ENCODE measurements around the gene CGN.
A peak's percentile ranks its signal among the peaks of the same experiment; 100 is the strongest.

The CGN gene

GRCh38 chr1:151526735-151527525, 15.7 kb downstream of the CGN start:
- DNase-seq: peak; percentile 32

- no peak for DNase-seq
Observed at GRCh38 chr1:151529211-151529702, 18.1 kb downstream of the CGN start.

- DNase-seq: no peak
Observed at GRCh38 chr1:151529781-151530180, 18.6 kb downstream of the CGN start.

DNA sequence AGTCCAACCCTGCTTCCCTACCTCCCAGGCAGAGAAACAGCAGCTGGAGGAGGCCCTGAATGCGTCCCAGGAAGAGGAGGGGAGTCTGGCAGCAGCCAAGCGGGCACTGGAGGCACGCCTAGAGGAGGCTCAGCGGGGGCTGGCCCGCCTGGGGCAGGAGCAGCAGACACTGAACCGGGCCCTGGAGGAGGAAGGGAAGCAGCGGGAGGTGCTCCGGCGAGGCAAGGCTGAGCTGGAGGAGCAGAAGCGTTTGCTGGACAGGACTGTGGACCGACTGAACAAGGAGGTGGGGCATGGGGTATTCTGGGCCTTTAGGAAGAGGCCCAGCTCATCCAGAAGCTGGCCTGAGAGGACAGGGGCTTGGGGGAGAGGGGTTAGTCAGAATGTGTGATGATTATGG, 19.3 kb downstream of the CGN start:
- no peak for DNase-seq

DNA sequence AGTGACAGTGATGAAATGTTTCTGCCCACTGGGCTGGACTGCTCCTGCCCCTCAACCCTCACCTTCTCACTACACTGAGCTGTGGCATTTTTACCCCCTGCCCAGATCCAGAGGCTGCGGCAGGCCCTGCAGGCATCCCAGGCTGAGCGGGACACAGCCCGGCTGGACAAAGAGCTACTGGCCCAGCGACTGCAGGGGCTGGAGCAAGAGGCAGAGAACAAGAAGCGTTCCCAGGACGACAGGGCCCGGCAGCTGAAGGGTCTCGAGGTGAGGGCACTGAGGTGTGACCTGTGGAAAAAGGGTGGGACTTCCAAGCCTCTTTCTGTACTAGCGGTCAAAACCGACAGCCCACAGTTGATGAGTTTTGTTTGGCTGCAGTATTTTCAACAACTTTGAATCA, 22.7 kb downstream of the CGN start:
- no peak for DNase-seq

DNA sequence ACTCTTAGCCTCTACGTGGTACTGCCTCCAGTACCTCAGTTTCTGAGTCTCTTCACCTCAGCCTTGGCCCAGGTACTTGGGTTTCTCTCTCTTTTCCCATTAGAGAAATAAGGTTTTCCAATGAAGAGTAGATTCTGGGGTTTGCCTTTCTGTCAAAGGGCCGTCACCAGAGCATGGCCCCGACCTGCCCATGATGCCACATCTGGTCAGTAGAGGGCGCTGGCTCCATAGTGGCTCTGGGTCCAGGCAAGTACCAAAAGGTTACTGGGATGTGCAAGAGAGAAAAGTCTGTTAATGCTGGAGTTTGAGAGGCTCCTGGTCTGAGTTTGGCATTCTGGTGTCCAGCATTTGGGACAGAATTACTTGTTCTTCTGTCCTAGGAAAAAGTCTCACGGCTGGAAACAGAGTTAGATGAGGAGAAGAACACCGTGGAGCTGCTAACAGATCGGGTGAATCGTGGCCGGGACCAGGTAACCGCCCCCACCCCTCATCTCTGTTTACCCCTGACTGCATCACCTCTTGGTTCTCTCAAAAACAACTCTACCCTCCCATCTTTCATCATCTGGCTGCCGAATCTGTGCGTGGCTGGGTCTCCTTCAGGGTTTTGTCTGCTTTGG, 23.6 kb downstream of the CGN start:
- peak; percentile 86 for DNase-seq

GRCh38 chr1:151535326-151536271, 24.4 kb downstream of the CGN start:
- no peak for DNase-seq

GRCh38 chr1:151536499-151536898, 25.3 kb downstream of the CGN start:
- DNase-seq: no peak

GRCh38 chr1:151537112-151537511, 25.9 kb downstream of the CGN start:
- DNase-seq: no peak

DNA sequence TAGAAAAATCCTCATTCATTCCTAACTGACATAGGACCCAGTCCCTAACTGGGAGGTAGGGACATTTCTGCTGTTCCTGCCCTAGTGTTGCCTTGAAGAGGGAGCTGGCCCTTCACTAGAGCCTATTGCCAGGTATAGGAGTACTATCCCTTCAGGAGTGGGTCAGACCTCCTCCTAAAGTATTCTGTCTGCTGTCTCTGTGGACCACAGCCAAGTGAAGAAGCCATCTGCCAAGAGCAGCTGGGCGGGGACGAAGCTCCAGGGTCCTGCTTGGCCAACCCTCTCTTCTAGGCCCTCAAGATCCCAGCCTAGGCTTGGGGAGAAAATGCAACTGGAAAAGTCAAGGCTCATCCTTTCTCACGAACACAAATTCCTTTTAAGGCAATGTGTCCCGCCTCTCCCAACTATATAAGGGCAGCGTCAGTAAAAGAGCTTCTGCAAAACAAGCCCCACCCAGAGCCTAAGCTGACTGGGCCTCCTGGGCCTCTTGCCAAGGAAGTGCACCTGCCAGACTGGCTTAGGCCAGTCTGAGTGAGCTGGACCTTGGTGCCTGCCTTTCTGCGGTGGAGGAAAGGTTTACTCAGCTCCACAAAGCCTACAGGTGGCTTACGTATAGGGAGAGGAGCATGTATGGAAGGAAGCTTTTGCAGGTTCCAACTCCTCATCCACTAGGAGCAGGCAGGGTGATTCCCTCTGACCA, 28.3 kb downstream of the CGN start:
- peak; percentile 100 for DNase-seq

DNA sequence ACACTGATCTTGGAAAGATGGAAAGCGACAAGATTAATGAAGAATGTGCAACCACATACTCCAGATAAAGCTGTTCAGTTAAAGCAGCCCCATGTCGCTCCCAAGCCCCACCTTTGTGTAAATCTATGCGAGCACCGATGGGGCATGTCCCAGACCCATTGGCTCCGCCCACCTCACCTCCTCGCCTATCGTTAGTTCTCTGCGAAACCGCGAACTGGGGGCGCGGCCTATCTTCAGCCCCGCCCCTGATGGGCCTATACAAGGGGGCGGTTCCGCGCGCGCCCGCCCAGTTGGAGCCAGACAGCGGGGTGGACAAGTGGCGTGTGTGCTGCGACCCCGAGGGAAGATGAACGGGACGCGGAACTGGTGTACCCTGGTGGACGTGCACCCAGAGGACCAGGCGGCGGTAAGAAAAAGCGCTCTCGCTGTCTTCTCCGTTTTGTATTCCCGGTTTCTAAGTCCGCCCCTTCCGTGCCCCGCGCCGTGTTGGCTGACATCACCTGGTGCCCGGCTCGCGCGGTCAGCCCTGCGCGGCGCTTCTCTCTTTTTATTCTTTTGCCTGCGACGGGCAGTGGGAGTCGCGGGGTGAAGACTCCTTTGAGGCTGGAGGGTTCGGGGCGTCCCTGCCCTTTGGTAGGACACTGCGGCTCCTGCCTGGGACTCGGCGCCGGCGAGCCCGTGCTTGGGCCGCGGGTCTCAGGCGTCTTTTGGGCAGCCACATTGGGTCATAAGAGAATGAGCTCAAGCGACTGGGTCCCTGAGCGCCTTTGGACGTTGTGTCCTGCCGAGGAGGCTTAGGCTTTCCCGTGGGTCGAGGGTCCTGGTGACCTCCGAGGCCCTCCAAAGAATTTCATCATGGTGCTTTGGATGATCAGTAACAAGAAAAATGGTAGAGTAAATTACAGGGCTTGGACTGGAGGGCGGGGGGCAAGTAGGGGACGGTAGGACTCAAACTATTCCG, 29.1 kb downstream of the CGN start, which contains the start of gene TUFT1:
Gene TUFT1 (plus strand): TSS at position 289 of the 961 bp plus-strand sequence. CDS start 58 bp downstream, at position 347.
- peak; percentile 100 for DNase-seq

GRCh38 chr1:151540982-151541377, 29.8 kb downstream of the CGN start:
- no peak for DNase-seq

GRCh38 chr1:151541752-151542151, 30.6 kb downstream of the CGN start:
- DNase-seq: no peak

GRCh38 chr1:151542710-151543129, 31.5 kb downstream of the CGN start:
- DNase-seq: no peak

GRCh38 chr1:151545542-151545941, 34.4 kb downstream of the CGN start:
- no peak for DNase-seq

GRCh38 chr1:151546011-151546925, 35.1 kb downstream of the CGN start:
- DNase-seq: no peak

DNA sequence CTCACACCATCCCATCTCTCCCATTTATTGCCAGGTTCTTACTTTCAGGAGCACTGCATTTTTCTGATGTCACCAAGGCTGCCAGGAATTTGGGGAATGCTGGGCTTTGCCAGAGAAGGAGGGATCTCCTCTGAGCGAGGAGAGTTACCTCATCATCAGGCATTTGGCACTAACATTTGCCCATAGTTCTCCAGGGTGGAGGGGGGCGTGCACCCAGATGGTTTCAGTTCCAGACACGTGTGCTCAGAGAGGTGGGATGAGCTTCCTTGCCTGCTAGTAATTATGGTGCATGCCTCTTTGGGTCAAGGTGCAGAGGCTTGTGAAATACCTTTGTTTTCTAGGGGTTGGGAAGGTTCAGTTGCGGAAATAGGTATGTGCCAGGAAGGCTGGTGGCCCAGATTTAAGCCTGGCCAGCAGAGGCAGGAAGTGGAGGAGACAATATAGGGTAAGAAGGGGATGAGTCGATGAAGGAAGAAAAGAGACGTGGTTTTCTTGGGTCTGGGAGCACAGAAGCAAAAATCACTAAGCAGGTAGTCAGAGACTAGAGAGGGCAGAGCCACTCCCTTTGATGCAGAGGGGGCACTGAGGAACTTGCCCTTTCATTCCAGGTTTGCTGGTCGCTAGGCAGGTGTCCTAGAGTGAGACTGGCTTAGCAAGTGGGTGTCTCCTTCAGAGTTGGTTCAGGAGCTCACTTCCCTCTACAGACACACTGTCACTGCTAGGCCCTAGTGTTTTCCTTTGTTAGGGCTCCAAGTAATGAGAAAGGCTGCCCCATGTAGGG, 36.1 kb downstream of the CGN start:
- peak; percentile 23 for DNase-seq

DNA sequence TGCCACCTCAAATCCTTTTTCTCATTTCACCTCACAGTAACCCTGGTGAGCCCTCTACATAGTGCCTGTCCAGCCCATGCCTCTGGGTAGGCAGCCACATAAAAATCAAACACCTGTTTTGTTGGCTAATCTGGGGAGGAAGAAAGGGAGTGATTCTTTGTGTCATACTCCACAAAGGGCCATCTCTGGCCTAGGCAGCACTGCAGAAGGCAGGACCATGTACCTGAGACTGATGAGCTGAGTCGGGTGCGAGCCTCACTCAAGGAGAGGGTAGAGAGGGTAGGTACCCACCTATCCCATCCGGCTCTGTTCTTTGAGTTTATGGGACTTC, 36.7 kb downstream of the CGN start:
- DNase-seq: no peak

GRCh38 chr1:151549199-151549598, 38.0 kb downstream of the CGN start:
- DNase-seq: no peak
